ENCODE data around the gene CHN2. TPM values are rescaled to one million over a fixed set of nuclear protein-coding genes. Genes with fewer than 3 reads are reported as not detected.
"Not testable (repeated sequence)": the region's sequence is repeated elsewhere in the genome, so short reads cannot be mapped to it uniquely, and the experiment has no call there.

CHN2 gene
- total RNA-seq, 6 experiments from 2014 or later, result not detected

GRCh38 chr7:29516491-29516890 lies 321.9 kb downstream of the CHN2 start:
- H3K9me3 Mint-ChIP-seq, result no peaks in the 10 kb centered on the region; the same call in 1 of the 2 replicates

GRCh38 chr7:29518616-29519015 lies 324.0 kb downstream of the CHN2 start:
- Mint-ChIP-seq H3K4me3 (no peak overlapping the region), H3K27ac (no peak overlapping the region), H3K27me3 (ENCODE audit: insufficient read depth) (peaks cover 5% of the 10 kb centered on the region; the same call in 1 of the 2 replicates), H3K36me3 (ENCODE audit: low read depth) (no peaks in the 10 kb centered on the region), H3K4me1 (ENCODE audit: low read depth) (no peaks in the 10 kb centered on the region), H3K9me3 (peaks cover 3% of the 10 kb centered on the region; the same call in 1 of the 2 replicates)
- TF ChIP-seq CTCF (IDR thresholded peaks at IDR 0.05), result no peak
- no peak for DNase-seq

More at GRCh38 chr7:29516491-29516890, 321.9 kb downstream of the CHN2 start:
- H3K4me1 Mint-ChIP-seq (ENCODE audit: low read depth), result no peaks in the 10 kb centered on the region
- no peak overlapping the region for H3K27ac Mint-ChIP-seq
- no peaks in the 10 kb centered on the region for H3K36me3 Mint-ChIP-seq (ENCODE audit: low read depth)
- DNase-seq, result no peak
- H3K27me3 Mint-ChIP-seq (ENCODE audit: insufficient read depth), result peaks cover 8% of the 10 kb centered on the region; the same call in 1 of the 2 replicates
- H3K4me3 Mint-ChIP-seq, result no peak overlapping the region
- TF ChIP-seq CTCF (IDR thresholded peaks at IDR 0.05), result no peak

GRCh38 chr7:29523728-29524127 lies 329.2 kb downstream of the CHN2 start:
- peaks cover 3% of the 10 kb centered on the region; the same call in 1 of the 2 replicates for H3K9me3 Mint-ChIP-seq
- no peak for TF ChIP-seq CTCF (IDR thresholded peaks at IDR 0.05)
- no peak overlapping the region for H3K4me3 Mint-ChIP-seq
- no peak overlapping the region for H3K27ac Mint-ChIP-seq
- no peaks in the 10 kb centered on the region for H3K36me3 Mint-ChIP-seq (ENCODE audit: low read depth)
- H3K4me1 Mint-ChIP-seq (ENCODE audit: low read depth), result no peaks in the 10 kb centered on the region
- peaks cover 2% of the 10 kb centered on the region for H3K27me3 Mint-ChIP-seq (ENCODE audit: insufficient read depth)
- no peak for DNase-seq

GRCh38 chr7:29527505-29528108 lies 333.0 kb downstream of the CHN2 start:
- Mint-ChIP-seq H3K9me3 (peaks cover 3% of the 10 kb centered on the region; the same call in 1 of the 2 replicates), H3K27me3 (ENCODE audit: insufficient read depth) (peaks cover 16% of the 10 kb centered on the region), H3K4me3 (no peak overlapping the region), H3K27ac (no peak overlapping the region), H3K36me3 (ENCODE audit: low read depth) (no peaks in the 10 kb centered on the region), H3K4me1 (ENCODE audit: low read depth) (no peaks in the 10 kb centered on the region)
- TF ChIP-seq CTCF (IDR thresholded peaks at IDR 0.05), result no peak
- no peak for DNase-seq

- not testable (repeated sequence) for H3K4me3 Mint-ChIP-seq; DNase-seq; H3K4me1 Mint-ChIP-seq (ENCODE audit: low read depth); H3K9me3 Mint-ChIP-seq; H3K36me3 Mint-ChIP-seq (ENCODE audit: low read depth); H3K27ac Mint-ChIP-seq
- H3K27me3 Mint-ChIP-seq (ENCODE audit: insufficient read depth), result peaks cover 21% of the 10 kb centered on the region
Measured at GRCh38 chr7:29528526-29528925, 334.0 kb downstream of the CHN2 start.

Other genes with a start within 250 kb of the CHN2 start
- gene TRIL, start 236.4 kb upstream of the CHN2 start, total RNA-seq (2021; fragmentation: NEBNext Ultra II Directional; extraction: Animal tissue kit (Norgen Biotek cat#: 25700)), result under 1 TPM in 2 of 6 experiments, not detected in 4; 0.07 to 0.08 TPM
- gene CPVL, start 48.2 kb upstream of the CHN2 start, total RNA-seq (2021; fragmentation: NEBNext Ultra II Directional; extraction: Animal tissue kit (Norgen Biotek cat#: 25700)), result not detected

Measured in HFFc6 (cell line).